SK-N-SH (cell line): ENCODE results near the gene PRUNE1. TPM values are rescaled to one million over a fixed set of nuclear protein-coding genes. Genes with fewer than 3 reads are reported as not detected.

ENCODE experiments used
- CTCF ChIA-PET: fragments of 300-600, 350-600 bp; formaldehyde crosslinking; extraction: SDS; loops from one replicate; lab custom pipeline; 2021; lab: Yijun Ruan, JAX
- POLR2A ChIA-PET: fragments of 350-600 bp; sonication (Branson Sonifier 250); formaldehyde crosslinking; extraction: SDS; loops from one replicate; lab custom pipeline; 2020; ENCODE audit warnings: antibody characterized with exemption, inconsistent platforms; lab: Yijun Ruan, JAX
- DNase-seq: peaks from one replicate; pipeline ENCODE4 v3.0.0; 2012
- H2AFZ ChIP-seq: fragments of 200-600 bp; sonication (generic); 2 replicates; pipeline ENCODE4 v1.8.1; 2016; ENCODE audit warnings: antibody characterized with exemption, mild to moderate bottlenecking, low read depth
- H3F3A ChIP-seq: fragments of 200-600 bp; sonication (generic); replicated peaks from 2 replicates; pipeline ENCODE3; 2016; ENCODE audit warnings: antibody characterized with exemption, mild to moderate bottlenecking; ENCODE audit not compliant: insufficient read depth
- H3K27ac ChIP-seq, 2 experiments: fragments of 200-500 bp in 1 of 2; fragments of 200-600 bp in 1 of 2; sonication (Bioruptor generic) in 1 of 2; sonication (generic), shearing (Covaris generic) in 1 of 2; 2 replicates each; pipeline versions ENCODE4 v1.5.1 to v1.6.1; 2014 to 2016; ENCODE audit warnings: low read depth in 2 of 2, inconsistent platforms in 1 of 2, low read length in 1 of 2, mild to moderate bottlenecking in 1 of 2, mixed read lengths in 1 of 2
- H3K27me3 ChIP-seq: fragments of 200-600 bp; sonication (generic), shearing (Covaris generic); 2 replicates; pipeline ENCODE4 v1.6.1; 2016; ENCODE audit warnings: mixed run types; ENCODE audit not compliant: insufficient read depth
- H3K36me3 ChIP-seq, 2 experiments: fragments of 200-500 bp in 1 of 2; fragments of 200-600 bp in 1 of 2; sonication (Bioruptor generic) in 1 of 2; sonication (generic) in 1 of 2; replicated peaks in 1 of 2; 2 replicates each; pipeline versions ENCODE3 to v1.5.1; 2014 to 2016; ENCODE audit warnings: low read length in 1 of 2, mild to moderate bottlenecking in 1 of 2; ENCODE audit not compliant: insufficient read depth in 2 of 2, control insufficient read depth in 1 of 2
- H3K4me1 ChIP-seq, 2 experiments: fragments of 200-500 bp in 1 of 2; fragments of 200-600 bp in 1 of 2; sonication (Bioruptor generic) in 1 of 2; sonication (generic), shearing (Covaris generic) in 1 of 2; 2 replicates each; pipeline versions ENCODE4 v1.5.1 to v1.6.1; 2014 to 2016; ENCODE audit warnings: low read depth in 1 of 2, low read length in 1 of 2, mixed run types in 1 of 2; ENCODE audit not compliant: insufficient read depth in 2 of 2, control insufficient read depth in 1 of 2
- H3K4me2 ChIP-seq: fragments of 200-600 bp; sonication (generic), shearing (Covaris generic); 2 replicates; pipeline ENCODE4 v1.6.1; 2017; ENCODE audit warnings: mixed run types
- H3K4me3 ChIP-seq, 2 experiments: fragments of 200-500 bp in 1 of 2; fragments of 200-600 bp in 1 of 2; sonication (Bioruptor generic) in 1 of 2; sonication (generic), shearing (Covaris generic) in 1 of 2; 2 replicates each; pipeline versions ENCODE4 v1.5.1 to v1.8.1; 2014 to 2016; ENCODE audit warnings: low read depth in 2 of 2, inconsistent platforms in 1 of 2, low read length in 1 of 2, mild to moderate bottlenecking in 1 of 2, mixed read lengths in 1 of 2, moderate library complexity in 1 of 2
- H3K79me2 ChIP-seq: fragments of 200-600 bp; sonication (generic); 2 replicates; pipeline ENCODE4 v1.8.1; 2017; ENCODE audit warnings: mild to moderate bottlenecking; ENCODE audit not compliant: insufficient read depth
- H3K9ac ChIP-seq: fragments of 200-600 bp; sonication (generic); 2 replicates; pipeline ENCODE4 v1.6.1; 2017; ENCODE audit warnings: mixed run types
- H3K9me2 ChIP-seq: fragments of 200-600 bp; sonication (generic); 2 replicates; pipeline ENCODE4 v1.6.1; 2017; ENCODE audit warnings: mixed run types
- H3K9me3 ChIP-seq: fragments of 200-600 bp; sonication (generic); 2 replicates; pipeline ENCODE4 v1.6.1; 2017; ENCODE audit warnings: mixed run types, mild to moderate bottlenecking, moderate library complexity
- H4K20me1 ChIP-seq: fragments of 200-600 bp; sonication (generic); 2 replicates; pipeline ENCODE4 v1.6.1; 2017; ENCODE audit warnings: mild to moderate bottlenecking, mixed run types; ENCODE audit not compliant: insufficient read depth
- EP300 ChIP-seq, 2 experiments: IDR thresholded peaks; 2 replicates each; pipeline versions ENCODE4 v1.4.0 to v1.6.1; 2012; ENCODE audit warnings: borderline replicate concordance in 1 of 2, low read depth in 1 of 2, low read length in 1 of 2
- FOSL2 ChIP-seq: IDR thresholded peaks from 2 replicates; pipeline ENCODE4 v1.4.0; 2012; ENCODE audit warnings: low read depth, mild to moderate bottlenecking, moderate library complexity, borderline replicate concordance
- GABPA ChIP-seq: IDR thresholded peaks from 2 replicates; pipeline ENCODE4 v1.4.0; 2012; ENCODE audit warnings: low read depth, mild to moderate bottlenecking
- GATA2 ChIP-seq: sonication (generic); formaldehyde crosslinking; IDR thresholded peaks from 2 replicates; pipeline ENCODE4 v1.5.0; 2020; ENCODE audit warnings: mild to moderate bottlenecking, missing genetic modification reagents
- NFIC ChIP-seq: IDR thresholded peaks from 2 replicates; pipeline ENCODE4 v1.4.0; 2012; ENCODE audit warnings: borderline replicate concordance
- RAD21 ChIP-seq: IDR thresholded peaks from 2 replicates; pipeline ENCODE4 v1.6.1; 2012; ENCODE audit warnings: mild to moderate bottlenecking, low read length
- SMC3 ChIP-seq: IDR thresholded peaks from 2 replicates; pipeline ENCODE4 v1.6.1; 2012; ENCODE audit warnings: low read depth, low read length, improper control_type of control experiment
- TCF12 ChIP-seq: IDR thresholded peaks from 2 replicates; pipeline ENCODE4 v1.4.0; 2012
- TEAD4 ChIP-seq: IDR thresholded peaks from 2 replicates; pipeline ENCODE4 v1.4.0; 2012; ENCODE audit warnings: mild to moderate bottlenecking, borderline replicate concordance; ENCODE audit not compliant: insufficient read depth
- YY1 ChIP-seq: IDR thresholded peaks from 2 replicates; pipeline ENCODE4 v1.4.0; 2012; ENCODE audit warnings: low read depth, mild to moderate bottlenecking
- WGBS: methylation state at CpG from one replicate; pipeline ENCODE4 v1.1.6; 2017; ENCODE audit warnings: low lambda C conversion rate; 5-methylcytosine and 5-hydroxymethylcytosine counted together
- polyA plus RNA-seq, 3 experiments: library from polyadenylated mRNA; depleted of rRNA; stranded (reverse); fragments of >200 nt; gene quantifications; 2 replicates each; pipeline ENCODE4 v1.2.3, GENCODE V29; 2012
- TF ChIP-seq, protein P1 (sequence below): IDR thresholded peaks from 2 replicates; pipeline ENCODE4 v1.4.0; 2012; ENCODE audit warnings: low read depth, borderline replicate concordance
- TF ChIP-seq, protein P2 (sequence below): IDR thresholded peaks from 2 replicates; pipeline ENCODE4 v1.4.0; 2012; ENCODE audit warnings: low read depth, borderline replicate concordance
- TF ChIP-seq, protein P3 (sequence below): IDR thresholded peaks from 2 replicates; pipeline ENCODE4; 2012
- TF ChIP-seq, protein P4 (sequence below): fragments of 150-350 bp; IDR thresholded peaks from 2 replicates; pipeline ENCODE4 v1.6.1; 2017; ENCODE audit warnings: antibody characterized with exemption, low read length, low read depth, borderline replicate concordance
- TF ChIP-seq, protein P5 (sequence below): fragments of 150-350 bp; IDR thresholded peaks from 2 replicates; pipeline ENCODE4 v1.6.1; 2016; ENCODE audit warnings: mild to moderate bottlenecking, low read depth, low read length

The PRUNE1 gene
- polyA plus RNA-seq, 1 of the 3 experiments (the other 2 are of a cell fraction), result 7.3 TPM

DNA sequence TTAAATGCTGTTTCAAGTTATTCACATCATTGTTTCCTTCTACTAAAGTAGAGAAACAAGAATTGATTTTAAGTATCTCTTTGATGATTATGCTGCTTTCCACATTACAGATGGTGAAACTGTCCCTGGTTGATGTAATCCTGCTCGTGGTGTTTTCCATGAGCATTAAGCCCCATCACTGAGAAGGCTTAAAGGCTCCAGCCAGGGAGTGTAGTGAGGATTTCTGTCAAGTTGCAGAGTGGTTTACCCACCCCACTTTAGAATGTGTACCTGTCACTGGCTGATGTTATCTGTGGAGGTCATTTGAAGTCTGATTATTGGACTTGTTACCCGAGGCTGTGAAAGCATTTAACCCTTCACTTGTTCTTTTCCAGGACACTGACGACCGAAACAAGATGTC is 46.5 kb upstream of the PRUNE1 start:
- Histone ChIP-seq H3K27ac (no peak overlapping the region), H4K20me1 (no peaks in the 10 kb centered on the region), H3K36me3 (peaks cover 67 to 73% of the 10 kb centered on the region in 2 experiments), H3F3A (peaks cover 14% of the 10 kb centered on the region), H3K27me3 (no peaks in the 10 kb centered on the region), H3K4me3 (no peak overlapping the region), H3K4me1 (no peaks in the 10 kb centered on the region), H3K4me2 (no peak overlapping the region), H3K9me3 (no peaks in the 10 kb centered on the region), H3K9ac (no peak overlapping the region), H2AFZ (no peak overlapping the region), H3K79me2 (no peaks in the 10 kb centered on the region), H3K9me2 (no peaks in the 10 kb centered on the region)
- WGBS, result 70% methylated on average over 4 of the region's 4 CpGs
- CTCF ChIA-PET, result no interaction called here
- TF ChIP-seq NFIC, result no peak
- TF ChIP-seq GATA2 (CRISPR knock-in tag), result no peak
- TF ChIP-seq, protein P1, sequence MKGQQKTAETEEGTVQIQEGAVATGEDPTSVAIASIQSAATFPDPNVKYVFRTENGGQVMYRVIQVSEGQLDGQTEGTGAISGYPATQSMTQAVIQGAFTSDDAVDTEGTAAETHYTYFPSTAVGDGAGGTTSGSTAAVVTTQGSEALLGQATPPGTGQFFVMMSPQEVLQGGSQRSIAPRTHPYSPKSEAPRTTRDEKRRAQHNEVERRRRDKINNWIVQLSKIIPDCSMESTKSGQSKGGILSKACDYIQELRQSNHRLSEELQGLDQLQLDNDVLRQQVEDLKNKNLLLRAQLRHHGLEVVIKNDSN, result no peak
- TF ChIP-seq SMC3, result no peak
- TF ChIP-seq, protein P2, sequence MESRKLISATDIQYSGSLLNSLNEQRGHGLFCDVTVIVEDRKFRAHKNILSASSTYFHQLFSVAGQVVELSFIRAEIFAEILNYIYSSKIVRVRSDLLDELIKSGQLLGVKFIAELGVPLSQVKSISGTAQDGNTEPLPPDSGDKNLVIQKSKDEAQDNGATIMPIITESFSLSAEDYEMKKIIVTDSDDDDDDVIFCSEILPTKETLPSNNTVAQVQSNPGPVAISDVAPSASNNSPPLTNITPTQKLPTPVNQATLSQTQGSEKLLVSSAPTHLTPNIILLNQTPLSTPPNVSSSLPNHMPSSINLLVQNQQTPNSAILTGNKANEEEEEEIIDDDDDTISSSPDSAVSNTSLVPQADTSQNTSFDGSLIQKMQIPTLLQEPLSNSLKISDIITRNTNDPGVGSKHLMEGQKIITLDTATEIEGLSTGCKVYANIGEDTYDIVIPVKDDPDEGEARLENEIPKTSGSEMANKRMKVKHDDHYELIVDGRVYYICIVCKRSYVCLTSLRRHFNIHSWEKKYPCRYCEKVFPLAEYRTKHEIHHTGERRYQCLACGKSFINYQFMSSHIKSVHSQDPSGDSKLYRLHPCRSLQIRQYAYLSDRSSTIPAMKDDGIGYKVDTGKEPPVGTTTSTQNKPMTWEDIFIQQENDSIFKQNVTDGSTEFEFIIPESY, result no peak
- TF ChIP-seq, protein P3, sequence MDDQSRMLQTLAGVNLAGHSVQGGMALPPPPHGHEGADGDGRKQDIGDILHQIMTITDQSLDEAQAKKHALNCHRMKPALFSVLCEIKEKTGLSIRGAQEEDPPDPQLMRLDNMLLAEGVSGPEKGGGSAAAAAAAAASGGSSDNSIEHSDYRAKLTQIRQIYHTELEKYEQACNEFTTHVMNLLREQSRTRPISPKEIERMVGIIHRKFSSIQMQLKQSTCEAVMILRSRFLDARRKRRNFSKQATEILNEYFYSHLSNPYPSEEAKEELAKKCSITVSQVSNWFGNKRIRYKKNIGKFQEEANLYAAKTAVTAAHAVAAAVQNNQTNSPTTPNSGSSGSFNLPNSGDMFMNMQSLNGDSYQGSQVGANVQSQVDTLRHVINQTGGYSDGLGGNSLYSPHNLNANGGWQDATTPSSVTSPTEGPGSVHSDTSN, result no peak
- TF ChIP-seq GABPA, result no peak
- no peak for TF ChIP-seq TEAD4
- no peak for DNase-seq
- POLR2A ChIA-PET, result no interaction called here

DNA sequence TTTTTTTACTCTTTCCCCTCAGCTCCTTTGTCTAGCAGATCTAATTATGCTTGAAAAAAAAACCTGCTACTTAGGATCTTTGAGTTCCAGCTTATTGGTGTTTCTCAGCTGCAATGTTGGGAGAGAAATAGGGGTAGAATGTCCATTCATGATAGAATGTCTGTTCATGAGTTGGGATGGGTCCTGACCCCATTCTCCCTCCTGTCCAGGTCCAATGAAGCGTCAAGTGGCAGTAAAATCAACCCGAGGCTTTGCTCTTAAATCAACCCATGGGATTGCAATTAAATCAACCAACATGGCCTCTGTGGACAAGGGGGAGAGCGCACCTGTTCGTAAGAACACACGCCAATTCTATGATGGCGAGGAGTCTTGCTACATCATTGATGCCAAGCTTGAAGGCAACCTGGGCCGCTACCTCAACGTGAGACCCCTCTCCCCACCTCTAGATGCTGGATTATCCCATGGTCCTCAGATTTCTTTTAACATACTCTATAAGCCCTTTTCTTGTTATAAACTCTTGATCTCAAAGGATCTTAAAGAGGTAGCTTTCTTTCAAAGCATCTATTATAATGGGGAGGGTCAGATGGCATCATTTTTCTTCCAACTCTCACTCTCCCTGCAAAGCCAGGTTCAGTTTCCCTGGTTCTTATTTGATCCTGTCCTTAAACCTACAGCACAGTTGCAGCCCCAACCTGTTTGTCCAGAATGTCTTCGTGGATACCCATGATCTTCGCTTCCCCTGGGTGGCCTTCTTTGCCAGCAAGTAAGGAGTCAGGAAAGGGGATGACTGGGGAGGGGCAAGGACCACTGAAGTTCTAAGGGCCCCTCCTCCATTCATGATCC is 44.7 kb upstream of the PRUNE1 start:
- DNase-seq, result no peak
- Histone ChIP-seq H3K4me2 (no peak overlapping the region), H3K4me1 (no peaks in the 10 kb centered on the region), H3K9ac (no peak overlapping the region), H3K9me3 (no peaks in the 10 kb centered on the region), H3K27me3 (no peaks in the 10 kb centered on the region), H2AFZ (no peak overlapping the region), H3K4me3 (no peak overlapping the region), H3K9me2 (no peaks in the 10 kb centered on the region), H4K20me1 (peaks cover 4% of the 10 kb centered on the region; the same call in 1 of the 2 replicates), H3K79me2 (peaks cover 14% of the 10 kb centered on the region; the same call in 1 of the 2 replicates), H3K27ac (no peak overlapping the region), H3F3A (peaks cover 20% of the 10 kb centered on the region), H3K36me3 (peaks cover 79 to 83% of the 10 kb centered on the region in 2 experiments)
- 97% methylated on average over 10 of the region's 10 CpGs for WGBS
- ChIA-PET CTCF (no interaction called here), POLR2A (interaction anchor here (0.6 to 1.0 kb wide), 2 partner anchors 10 to 11 kb away, joined by 3 to 4 read pairs; partner anchors contain the start of gene CERS2)
- TF ChIP-seq YY1 (no peak), EP300 (IDR thresholded peaks at IDR 0.05; ENCODE audit: borderline replicate concordance in 1 of 2, low read depth in 1 of 2, low read length in 1 of 2) (no peak), RAD21 (no peak), TEAD4 (no peak), FOSL2 (no peak), TCF12 (no peak)
- TF ChIP-seq, protein P4, sequence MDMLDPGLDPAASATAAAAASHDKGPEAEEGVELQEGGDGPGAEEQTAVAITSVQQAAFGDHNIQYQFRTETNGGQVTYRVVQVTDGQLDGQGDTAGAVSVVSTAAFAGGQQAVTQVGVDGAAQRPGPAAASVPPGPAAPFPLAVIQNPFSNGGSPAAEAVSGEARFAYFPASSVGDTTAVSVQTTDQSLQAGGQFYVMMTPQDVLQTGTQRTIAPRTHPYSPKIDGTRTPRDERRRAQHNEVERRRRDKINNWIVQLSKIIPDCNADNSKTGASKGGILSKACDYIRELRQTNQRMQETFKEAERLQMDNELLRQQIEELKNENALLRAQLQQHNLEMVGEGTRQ, result no peak
- TF ChIP-seq, protein P3, result no peak
- TF ChIP-seq, protein P5, sequence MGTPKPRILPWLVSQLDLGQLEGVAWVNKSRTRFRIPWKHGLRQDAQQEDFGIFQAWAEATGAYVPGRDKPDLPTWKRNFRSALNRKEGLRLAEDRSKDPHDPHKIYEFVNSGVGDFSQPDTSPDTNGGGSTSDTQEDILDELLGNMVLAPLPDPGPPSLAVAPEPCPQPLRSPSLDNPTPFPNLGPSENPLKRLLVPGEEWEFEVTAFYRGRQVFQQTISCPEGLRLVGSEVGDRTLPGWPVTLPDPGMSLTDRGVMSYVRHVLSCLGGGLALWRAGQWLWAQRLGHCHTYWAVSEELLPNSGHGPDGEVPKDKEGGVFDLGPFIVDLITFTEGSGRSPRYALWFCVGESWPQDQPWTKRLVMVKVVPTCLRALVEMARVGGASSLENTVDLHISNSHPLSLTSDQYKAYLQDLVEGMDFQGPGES, result no peak
- TF ChIP-seq, protein P2, result no peak
